Frontal cortex (tissue), 4 donors: ENCODE results near the gene C17orf113. TPM values are rescaled to one million over a fixed set of nuclear protein-coding genes. Genes with fewer than 3 reads are reported as not detected.

Experiments used
- DNase-seq, 2 donors: peaks; one replicate each; pipeline ENCODE4 v3.0.0; 2012; ENCODE audit warnings: low spot score in 2 of 2
- FAIRE-seq: peaks from 2 replicates; lab custom pipeline; 2012; peaks lifted over from hg19 to GRCh38; lab: Jason Lieb, UNC
- total RNA-seq: library from RNA; depleted of rRNA; stranded (reverse); fragments of >200 nt; gene quantifications from one replicate; pipeline ENCODE4 v1.2.3, GENCODE V29; 2014
- donor health status: control.
- donor health status: control.
- donor health status: control.

Gene C17orf113
- total RNA-seq, 1 donor from 2014 or later = 3.7 TPM

DNA sequence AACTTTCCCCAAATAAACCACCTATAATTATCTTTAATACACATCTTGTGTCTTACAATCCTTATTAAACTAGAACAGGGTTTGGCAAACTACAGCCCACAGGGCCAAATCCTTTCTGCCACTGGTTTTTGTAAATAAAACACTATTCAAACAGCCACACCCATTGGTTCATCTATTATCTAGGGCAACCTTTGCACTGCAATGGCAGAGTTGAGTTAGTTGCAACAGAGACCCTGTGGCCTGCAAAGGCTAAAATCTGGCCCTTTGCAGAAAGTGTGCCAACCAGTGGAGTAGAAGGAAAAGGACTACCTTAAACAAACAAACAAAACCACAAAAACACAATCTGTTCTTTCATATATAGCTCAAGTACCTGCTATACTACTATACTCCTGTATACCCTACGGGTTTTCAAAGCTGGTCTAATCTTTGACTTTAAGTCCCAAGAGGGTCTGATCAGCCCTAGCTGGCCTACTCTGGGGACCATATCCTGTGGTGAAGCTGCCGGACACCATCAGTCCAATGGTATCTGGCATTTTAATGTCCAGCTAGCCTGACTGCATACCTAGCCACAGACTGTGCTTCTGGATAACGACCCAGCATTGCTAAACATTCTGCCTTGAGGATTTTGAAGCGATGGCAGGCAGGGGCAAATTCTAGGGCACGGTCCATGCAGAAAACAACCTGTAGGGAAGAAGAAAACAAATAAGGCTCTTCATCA is 60.5 kb downstream of the C17orf113 start:
- DNase-seq (no peak), FAIRE-seq (no peak)

DNA sequence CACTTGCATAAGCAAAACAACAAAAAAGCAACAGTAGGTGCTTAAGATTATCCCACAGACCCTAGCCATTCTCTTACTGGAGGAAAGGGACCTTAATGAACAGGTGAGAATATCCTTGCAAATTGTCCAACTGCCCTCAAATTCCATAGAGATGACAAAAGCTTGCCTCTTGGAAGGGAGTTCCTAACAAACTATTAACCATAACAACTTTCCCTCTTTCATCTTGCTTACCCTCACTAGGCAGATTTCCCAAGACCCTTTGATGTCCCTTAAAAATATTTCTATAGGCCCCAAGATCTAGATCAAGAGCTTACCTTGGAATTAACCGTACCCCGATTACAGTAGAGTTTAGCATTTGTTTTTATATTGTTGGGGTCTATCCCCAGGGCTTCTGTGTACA is 62.0 kb downstream of the C17orf113 start:
- FAIRE-seq = no peak

More for the DNA sequence above, 62.0 kb downstream of the C17orf113 start:
- no peak for DNase-seq

Other genes starting within 250 kb of the C17orf113 start
- 10.2 TPM for gene P3H4, start 238.7 kb downstream of the C17orf113 start, total RNA-seq
- gene FKBP10, start 237.6 kb downstream of the C17orf113 start, total RNA-seq = 9.0 TPM
- 131 TPM for gene NT5C3B, start 214.4 kb downstream of the C17orf113 start, total RNA-seq
- gene KLHL10, start 212.8 kb downstream of the C17orf113 start, total RNA-seq = under 0.01 TPM
- gene KLHL11, start 185.2 kb downstream of the C17orf113 start, total RNA-seq = 70.1 TPM
- 140 TPM for gene ACLY, start 131.7 kb downstream of the C17orf113 start, total RNA-seq
- 3.3 TPM for gene ODAD4, start 120.0 kb downstream of the C17orf113 start, total RNA-seq
- gene CNP, start 83.8 kb downstream of the C17orf113 start, total RNA-seq = 50.5 TPM
- 91.3 TPM for gene DNAJC7, start 33.2 kb downstream of the C17orf113 start, total RNA-seq
- 31.4 TPM for gene NKIRAS2, start 30.5 kb downstream of the C17orf113 start, total RNA-seq
- 0.41 TPM for gene ZNF385C, start 47.9 kb upstream of the C17orf113 start, total RNA-seq
- gene DHX58, start 62.1 kb upstream of the C17orf113 start, total RNA-seq = 0.82 TPM
- 10.2 TPM for gene KAT2A, start 70.8 kb upstream of the C17orf113 start, total RNA-seq
- under 0.01 TPM for gene HSPB9, start 72.2 kb upstream of the C17orf113 start, total RNA-seq
- gene RAB5C, start 104.4 kb upstream of the C17orf113 start, total RNA-seq = 39.1 TPM
- gene KCNH4, start 130.5 kb upstream of the C17orf113 start, total RNA-seq = 0.41 TPM
- gene HCRT, start 134.9 kb upstream of the C17orf113 start, total RNA-seq = 0.41 TPM
- gene GHDC, start 143.9 kb upstream of the C17orf113 start, total RNA-seq = 6.9 TPM
- gene STAT5B, start 225.8 kb upstream of the C17orf113 start, total RNA-seq = 17.5 TPM
- gene STAT5A, start 237.9 kb upstream of the C17orf113 start, total RNA-seq = 1.6 TPM